HEK293T (cell line): ENCODE measurements around the gene SLK.

Experiments
- CTCF ChIA-PET: fragments of 350-600 bp; formaldehyde crosslinking; extraction: SDS; loops from one replicate; lab custom pipeline; 2021; ENCODE audit warnings: antibody characterized with exemption, inconsistent platforms; lab: Yijun Ruan, JAX
- POLR2A ChIA-PET: fragments of 350-600 bp; formaldehyde crosslinking; extraction: SDS; loops from one replicate; lab custom pipeline; 2020; ENCODE audit warnings: antibody characterized with exemption, inconsistent platforms; lab: Yijun Ruan, JAX
- DNase-seq: peaks from one replicate; pipeline ENCODE4 v3.0.0; 2012; ENCODE audit warnings: mixed read lengths; ENCODE audit errors: extremely low spot score
- ARNT ChIP-seq: fragments of 450-650 bp; IDR thresholded peaks from 2 replicates; pipeline ENCODE4 v1.6.1; 2017; ENCODE audit warnings: mild to moderate bottlenecking
- BHLHE40 ChIP-seq: fragments of 450-650 bp; IDR thresholded peaks from 2 replicates; pipeline ENCODE4 v1.6.1; 2016; ENCODE audit warnings: mild to moderate bottlenecking, moderate library complexity, borderline replicate concordance
- CTBP1 ChIP-seq: fragments of 450-650 bp; IDR thresholded peaks from 2 replicates; pipeline ENCODE4 v1.6.1; 2016; ENCODE audit warnings: borderline replicate concordance
- ELF4 ChIP-seq: fragments of 450-650 bp; IDR thresholded peaks from 2 replicates; pipeline ENCODE4 v1.6.1; 2017; ENCODE audit warnings: antibody characterized with exemption
- FOXA1 ChIP-seq: fragments of 450-650 bp; IDR thresholded peaks from 2 replicates; pipeline ENCODE4 v1.6.1; 2016; ENCODE audit warnings: mild to moderate bottlenecking
- FOXK2 ChIP-seq: fragments of 450-650 bp; IDR thresholded peaks from 2 replicates; pipeline ENCODE4 v1.6.1; 2016; ENCODE audit warnings: mild to moderate bottlenecking
- FOXM1 ChIP-seq: fragments of 450-650 bp; IDR thresholded peaks from 2 replicates; pipeline ENCODE4 v1.6.1; 2017; ENCODE audit warnings: mild to moderate bottlenecking, borderline replicate concordance
- HDGF ChIP-seq: fragments of 450-650 bp; IDR thresholded peaks from 2 replicates; pipeline ENCODE4 v1.6.1; 2017; ENCODE audit warnings: antibody characterized with exemption, borderline replicate concordance
- L3MBTL2 ChIP-seq: fragments of 450-650 bp; conservative IDR thresholded peaks from 2 replicates; pipeline ENCODE4 v1.6.1; 2016; ENCODE audit warnings: mild to moderate bottlenecking
- LEF1 ChIP-seq: fragments of 450-650 bp; IDR thresholded peaks from 2 replicates; pipeline ENCODE4 v1.6.1; 2017; ENCODE audit warnings: mild to moderate bottlenecking, borderline replicate concordance
- NFRKB ChIP-seq: fragments of 450-650 bp; IDR thresholded peaks from 2 replicates; pipeline ENCODE4 v1.6.1; 2016; ENCODE audit warnings: mild to moderate bottlenecking, moderate library complexity
- SP1 ChIP-seq: fragments of 450-650 bp; IDR thresholded peaks from 2 replicates; pipeline ENCODE4 v1.6.1; 2017
- SUZ12 ChIP-seq: fragments of 450-650 bp; IDR thresholded peaks from 2 replicates; pipeline ENCODE4 v1.6.1; 2016; ENCODE audit warnings: mild to moderate bottlenecking
- TARDBP ChIP-seq: fragments of 450-650 bp; IDR thresholded peaks from 2 replicates; pipeline ENCODE4 v1.6.1; 2016
- ZNF384 ChIP-seq: fragments of 450-650 bp; IDR thresholded peaks from 2 replicates; pipeline ENCODE4 v1.6.1; 2016
- TF ChIP-seq, protein P1 (sequence below): fragments of 450-650 bp; IDR thresholded peaks from 2 replicates; pipeline ENCODE4 v1.6.1; 2016

Gene SLK

DNA sequence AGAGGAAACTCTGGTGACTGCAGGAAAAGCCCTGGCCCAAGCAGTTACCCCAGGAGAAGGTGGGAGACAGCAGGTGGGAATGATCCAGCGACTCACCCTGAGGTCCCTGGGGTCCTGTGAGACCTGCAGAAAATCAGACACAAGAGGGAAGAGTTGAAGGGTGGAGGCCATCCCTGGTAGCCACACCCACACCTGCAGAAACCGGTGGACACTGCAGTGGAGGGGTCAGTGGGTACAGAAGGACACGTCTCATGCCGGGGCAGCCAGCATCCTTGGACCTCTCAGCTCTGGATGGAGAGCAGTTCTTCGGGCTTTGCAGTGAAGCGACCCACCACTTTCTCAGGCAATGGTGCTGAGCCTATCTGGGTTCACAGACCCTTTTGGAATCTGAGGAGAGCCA, 79.7 kb downstream of the SLK start:
- no peak for DNase-seq
- TF ChIP-seq ARNT = no peak
- TF ChIP-seq FOXK2 = no peak
- TF ChIP-seq HDGF = no peak
- no peak for TF ChIP-seq NFRKB
- no peak for TF ChIP-seq SP1
- TF ChIP-seq SUZ12 = no peak
- no peak for TF ChIP-seq CTBP1
- TF ChIP-seq ZNF384 = no peak
- no peak for TF ChIP-seq L3MBTL2
- no peak for TF ChIP-seq ELF4
- TF ChIP-seq, protein P1, sequence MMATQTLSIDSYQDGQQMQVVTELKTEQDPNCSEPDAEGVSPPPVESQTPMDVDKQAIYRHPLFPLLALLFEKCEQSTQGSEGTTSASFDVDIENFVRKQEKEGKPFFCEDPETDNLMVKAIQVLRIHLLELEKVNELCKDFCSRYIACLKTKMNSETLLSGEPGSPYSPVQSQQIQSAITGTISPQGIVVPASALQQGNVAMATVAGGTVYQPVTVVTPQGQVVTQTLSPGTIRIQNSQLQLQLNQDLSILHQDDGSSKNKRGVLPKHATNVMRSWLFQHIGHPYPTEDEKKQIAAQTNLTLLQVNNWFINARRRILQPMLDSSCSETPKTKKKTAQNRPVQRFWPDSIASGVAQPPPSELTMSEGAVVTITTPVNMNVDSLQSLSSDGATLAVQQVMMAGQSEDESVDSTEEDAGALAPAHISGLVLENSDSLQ = no peak
- TF ChIP-seq LEF1 = no peak
- no peak for TF ChIP-seq FOXM1
- POLR2A ChIA-PET = no interaction called here
- CTCF ChIA-PET = interaction anchor here (0.7 kb wide), 1 partner anchor 227 kb away, joined by 3 read pairs; no protein-coding TSS in a partner anchor

GRCh38 chr10:104049504-104050250, 82.7 kb downstream of the SLK start:
- CTCF ChIA-PET = no interaction called here
- no peak for DNase-seq
- POLR2A ChIA-PET = interaction anchor here (1.4 kb wide), 1 partner anchor 72 kb away, joined by 7 read pairs; the partner anchor contains the start of gene SFR1
- TF ChIP-seq FOXM1 = no peak
- no peak for TF ChIP-seq NFRKB
- TF ChIP-seq TARDBP = no peak
- no peak for TF ChIP-seq BHLHE40
- TF ChIP-seq LEF1 = no peak
- no peak for TF ChIP-seq FOXA1
- TF ChIP-seq HDGF = no peak
- TF ChIP-seq ZNF384 = no peak
- TF ChIP-seq FOXK2 = no peak
- no peak for TF ChIP-seq CTBP1
- TF ChIP-seq, protein P1 = no peak
- TF ChIP-seq ARNT = no peak
- no peak for TF ChIP-seq SP1
- no peak for TF ChIP-seq ELF4
- TF ChIP-seq SUZ12 = no peak

DNA sequence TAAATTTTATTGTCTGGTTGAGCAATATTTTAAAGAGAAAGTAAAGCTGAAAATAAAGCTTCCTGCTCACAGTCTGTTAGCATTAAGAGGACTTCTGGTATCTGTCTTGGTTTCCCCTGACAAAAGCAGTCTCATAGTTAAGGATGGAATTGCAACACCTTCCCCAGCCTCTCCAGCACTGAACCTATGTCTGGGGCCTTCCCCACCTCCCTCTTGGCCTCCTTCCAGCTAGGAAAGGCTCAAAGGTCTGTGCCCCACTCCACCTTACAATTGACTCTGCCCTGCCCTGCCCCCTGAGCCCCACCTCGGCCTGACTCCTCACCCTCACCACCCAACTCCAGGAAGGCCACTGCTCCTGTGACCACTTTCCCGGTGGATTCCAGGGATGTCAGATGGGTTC, 85.5 kb downstream of the SLK start:
- ChIA-PET CTCF (no interaction called here), POLR2A (no interaction called here)
- no peak for DNase-seq
- TF ChIP-seq BHLHE40 (no peak), FOXK2 (no peak), ZNF384 (no peak), L3MBTL2 (no peak), ELF4 (no peak), SP1 (no peak), CTBP1 (no peak), FOXA1 (no peak), ARNT (no peak), TARDBP (no peak), FOXM1 (no peak), LEF1 (no peak), NFRKB (no peak), SUZ12 (no peak)
- TF ChIP-seq, protein P1 = no peak

GRCh38 chr10:104053201-104053600, 86.3 kb downstream of the SLK start:
- no peak for DNase-seq
- TF ChIP-seq TARDBP (no peak), ELF4 (no peak), ZNF384 (no peak), CTBP1 (no peak), ARNT (no peak), L3MBTL2 (no peak), LEF1 (no peak), FOXA1 (no peak), BHLHE40 (no peak), FOXK2 (no peak), HDGF (no peak), SUZ12 (no peak), SP1 (no peak)
- TF ChIP-seq, protein P1 = no peak
- POLR2A ChIA-PET = no interaction called here
- CTCF ChIA-PET = no interaction called here

DNA sequence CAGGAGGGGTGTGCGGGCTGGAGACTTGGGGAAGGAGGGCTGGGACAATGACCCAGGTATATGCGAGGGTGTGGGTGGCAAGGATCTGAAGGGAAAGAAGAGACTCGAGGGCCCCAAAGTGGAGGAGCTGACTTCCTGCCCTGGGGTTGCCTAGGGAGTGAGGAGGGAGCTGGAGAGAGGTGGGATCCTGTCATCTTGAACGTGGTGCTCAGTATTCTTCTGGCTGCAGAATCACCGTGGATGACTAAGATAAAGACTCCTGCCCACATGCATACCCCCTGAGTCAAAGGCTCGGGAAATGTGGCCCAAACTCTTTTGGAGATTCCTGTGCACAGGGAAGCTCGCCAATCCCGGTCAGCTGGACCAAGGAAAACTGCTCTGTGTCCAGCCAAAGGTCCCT, 87.5 kb downstream of the SLK start:
- CTCF ChIA-PET = no interaction called here
- no peak for DNase-seq
- TF ChIP-seq SUZ12 = no peak
- POLR2A ChIA-PET = no interaction called here
